ENCODE measurements around the gene MICALL2.

Gene MICALL2

GRCh38 chr7:1402110-1402790, 57.0 kb downstream of the MICALL2 start:
- no peak overlapping the region for H3K9ac ChIP-seq (ENCODE audit: insufficient read length)
- DNase-seq (ENCODE audit: low read depth, low spot score), result no peak
- no peak overlapping the region for H3K4me3 ChIP-seq
- no peaks in the 10 kb centered on the region for H3K36me3 ChIP-seq (ENCODE audit: insufficient read depth, low read length)
- H3K27ac ChIP-seq, result no peak overlapping the region
- no peaks in the 10 kb centered on the region for H3K9me3 ChIP-seq (ENCODE audit: low read depth, low read length)
- TF ChIP-seq EZH2 (IDR thresholded peaks at IDR 0.05) (no peak), POLR2AphosphoS5 (IDR thresholded peaks at IDR 0.05; ENCODE audit: borderline replicate concordance, low read depth, low read length) (no peak), FOXP2 (optimal IDR thresholded peaks at IDR 0.05; ENCODE audit: control extremely low read depth, extremely low read length, insufficient read depth) (no peak)

- Histone ChIP-seq H3K36me3 (ENCODE audit: insufficient read depth, low read length) (no peaks in the 10 kb centered on the region), H3K4me3 (no peak overlapping the region), H3K9me3 (ENCODE audit: low read depth, low read length) (no peaks in the 10 kb centered on the region), H3K9ac (ENCODE audit: insufficient read length) (no peak overlapping the region), H3K27ac (no peak overlapping the region)
- no peak for DNase-seq (ENCODE audit: low read depth, low spot score)
- TF ChIP-seq EZH2 (IDR thresholded peaks at IDR 0.05), result no peak
- TF ChIP-seq FOXP2 (optimal IDR thresholded peaks at IDR 0.05; ENCODE audit: control extremely low read depth, extremely low read length, insufficient read depth), result no peak
- no peak for TF ChIP-seq POLR2AphosphoS5 (IDR thresholded peaks at IDR 0.05; ENCODE audit: borderline replicate concordance, low read depth, low read length)
These were observed 58.3 kb downstream of the MICALL2 start for GRCh38 chr7:1401011-1401410.

- no peak for DNase-seq (ENCODE audit: low read depth, low spot score)
- Histone ChIP-seq H3K36me3 (ENCODE audit: insufficient read depth, low read length) (no peaks in the 10 kb centered on the region), H3K27ac (no peak overlapping the region), H3K4me3 (no peak overlapping the region), H3K9me3 (ENCODE audit: low read depth, low read length) (no peaks in the 10 kb centered on the region), H3K9ac (ENCODE audit: insufficient read length) (no peak overlapping the region)
- TF ChIP-seq FOXP2 (optimal IDR thresholded peaks at IDR 0.05; ENCODE audit: control extremely low read depth, extremely low read length, insufficient read depth) (no peak), POLR2AphosphoS5 (IDR thresholded peaks at IDR 0.05; ENCODE audit: borderline replicate concordance, low read depth, low read length) (no peak), EZH2 (IDR thresholded peaks at IDR 0.05) (no peak)
These were observed 58.9 kb downstream of the MICALL2 start for GRCh38 chr7:1400371-1400770.

- Histone ChIP-seq H3K4me3 (no peak overlapping the region), H3K27ac (no peak overlapping the region), H3K9me3 (ENCODE audit: low read depth, low read length) (no peaks in the 10 kb centered on the region), H3K9ac (ENCODE audit: insufficient read length) (no peak overlapping the region), H3K36me3 (ENCODE audit: insufficient read depth, low read length) (no peaks in the 10 kb centered on the region)
- DNase-seq (ENCODE audit: low read depth, low spot score), result no peak
- TF ChIP-seq EZH2 (IDR thresholded peaks at IDR 0.05), result no peak
- no peak for TF ChIP-seq POLR2AphosphoS5 (IDR thresholded peaks at IDR 0.05; ENCODE audit: borderline replicate concordance, low read depth, low read length)
- TF ChIP-seq FOXP2 (optimal IDR thresholded peaks at IDR 0.05; ENCODE audit: control extremely low read depth, extremely low read length, insufficient read depth), result no peak
These were observed 61.6 kb downstream of the MICALL2 start for GRCh38 chr7:1397491-1398327.

GRCh38 chr7:1396195-1396594, 63.1 kb downstream of the MICALL2 start:
- Histone ChIP-seq H3K27ac (no peak overlapping the region), H3K9ac (ENCODE audit: insufficient read length) (no peak overlapping the region), H3K36me3 (ENCODE audit: insufficient read depth, low read length) (no peaks in the 10 kb centered on the region), H3K9me3 (ENCODE audit: low read depth, low read length) (no peaks in the 10 kb centered on the region), H3K4me3 (no peak overlapping the region)
- TF ChIP-seq FOXP2 (optimal IDR thresholded peaks at IDR 0.05; ENCODE audit: control extremely low read depth, extremely low read length, insufficient read depth) (no peak), EZH2 (IDR thresholded peaks at IDR 0.05) (no peak), POLR2AphosphoS5 (IDR thresholded peaks at IDR 0.05; ENCODE audit: borderline replicate concordance, low read depth, low read length) (no peak)
- DNase-seq (ENCODE audit: low read depth, low spot score), result no peak

GRCh38 chr7:1395211-1396070, 63.8 kb downstream of the MICALL2 start:
- Histone ChIP-seq H3K9me3 (ENCODE audit: low read depth, low read length) (no peaks in the 10 kb centered on the region), H3K4me3 (peak overlapping the region; percentile 53), H3K9ac (ENCODE audit: insufficient read length) (no peak overlapping the region), H3K36me3 (ENCODE audit: insufficient read depth, low read length) (no peaks in the 10 kb centered on the region), H3K27ac (no peak overlapping the region)
- no peak for DNase-seq (ENCODE audit: low read depth, low spot score)
- TF ChIP-seq POLR2AphosphoS5 (IDR thresholded peaks at IDR 0.05; ENCODE audit: borderline replicate concordance, low read depth, low read length), result peak; percentile 42; the same call in 1 of the 2 replicates
- no peak for TF ChIP-seq FOXP2 (optimal IDR thresholded peaks at IDR 0.05; ENCODE audit: control extremely low read depth, extremely low read length, insufficient read depth)

- no peak overlapping the region for H3K9ac ChIP-seq (ENCODE audit: insufficient read length)
- no peaks in the 10 kb centered on the region for H3K9me3 ChIP-seq (ENCODE audit: low read depth, low read length)
- H3K27ac ChIP-seq, result no peak overlapping the region
- TF ChIP-seq POLR2AphosphoS5 (IDR thresholded peaks at IDR 0.05; ENCODE audit: borderline replicate concordance, low read depth, low read length) (no peak), FOXP2 (optimal IDR thresholded peaks at IDR 0.05; ENCODE audit: control extremely low read depth, extremely low read length, insufficient read depth) (no peak), EZH2 (IDR thresholded peaks at IDR 0.05) (no peak)
- H3K36me3 ChIP-seq (ENCODE audit: insufficient read depth, low read length), result no peaks in the 10 kb centered on the region
- no peak for DNase-seq (ENCODE audit: low read depth, low spot score)
- no peak overlapping the region for H3K4me3 ChIP-seq
These were observed 64.9 kb downstream of the MICALL2 start for GRCh38 chr7:1394371-1394770.

- no peak for TF ChIP-seq EZH2 (IDR thresholded peaks at IDR 0.05)
- TF ChIP-seq POLR2AphosphoS5 (IDR thresholded peaks at IDR 0.05; ENCODE audit: borderline replicate concordance, low read depth, low read length), result no peak
- no peak for TF ChIP-seq FOXP2 (optimal IDR thresholded peaks at IDR 0.05; ENCODE audit: control extremely low read depth, extremely low read length, insufficient read depth)
- DNase-seq (ENCODE audit: low read depth, low spot score), result no peak
- H3K27ac ChIP-seq, result no peak overlapping the region
- no peak overlapping the region for H3K4me3 ChIP-seq
- H3K9ac ChIP-seq (ENCODE audit: insufficient read length), result no peak overlapping the region
- H3K9me3 ChIP-seq (ENCODE audit: low read depth, low read length), result no peaks in the 10 kb centered on the region
- H3K36me3 ChIP-seq (ENCODE audit: insufficient read depth, low read length), result no peaks in the 10 kb centered on the region
These were observed 65.8 kb downstream of the MICALL2 start for GRCh38 chr7:1393421-1393820.

All from SK-N-MC (cell line).